Lung (tissue), 12 donors: ENCODE measurements around the gene SPAG8. TPM values are rescaled to one million over a fixed set of nuclear protein-coding genes. Genes with fewer than 3 reads are reported as not detected.
A peak's percentile ranks its signal among the peaks of the same experiment; 100 is the strongest.

Experiments
- ATAC-seq: fragments of 200-7000 bp; cut with Tn5 transposase; one replicate; pipeline ENCODE4 v1.9.1; 2020; ENCODE audit warnings: moderate number of reproducible peaks; ENCODE audit not compliant: insufficient read depth, low FRiP score
- DNase-seq, 3 donors: peaks; one replicate each; pipeline ENCODE4 v3.0.0-alpha.2; 2013 to 2017
- H3K27ac ChIP-seq, 2 donors: one replicate each; pipeline ENCODE4 v1.5.1; 2013; ENCODE audit warnings: mild to moderate bottlenecking in 2 of 2, moderate library complexity in 2 of 2, control low read depth in 1 of 2, inconsistent platforms in 1 of 2, low read depth in 1 of 2, low read length in 1 of 2
- H3K27me3 ChIP-seq, 3 donors: one replicate each; pipeline ENCODE4 v1.5.1; 2013; ENCODE audit warnings: low read length in 2 of 3; ENCODE audit not compliant: control insufficient read depth in 3 of 3, insufficient read depth in 3 of 3
- H3K36me3 ChIP-seq, 4 donors: one replicate each; pipeline ENCODE4 v1.5.1; 2013; ENCODE audit warnings: low read length in 4 of 4, mild to moderate bottlenecking in 1 of 4, moderate library complexity in 1 of 4; ENCODE audit not compliant: control insufficient read depth in 4 of 4, insufficient read depth in 4 of 4
- H3K4me1 ChIP-seq, 5 donors: one replicate each; pipeline ENCODE4 v1.5.1; 2013; ENCODE audit warnings: low read length in 5 of 5, mild to moderate bottlenecking in 2 of 5, moderate library complexity in 1 of 5; ENCODE audit not compliant: control insufficient read depth in 5 of 5, insufficient read depth in 5 of 5
- H3K4me3 ChIP-seq: one replicate; pipeline ENCODE4 v1.5.1; 2013; ENCODE audit warnings: mild to moderate bottlenecking, control low read depth, moderate library complexity
- H3K9ac ChIP-seq, 2 donors: one replicate each; pipeline ENCODE4 v1.5.1; 2013; ENCODE audit warnings: low read length in 2 of 2, control low read depth in 1 of 2; ENCODE audit not compliant: insufficient read depth in 1 of 2
- H3K9me3 ChIP-seq, 4 donors: one replicate each; pipeline ENCODE4 v1.5.1; 2013; ENCODE audit warnings: low read length in 3 of 4, mild to moderate bottlenecking in 1 of 4, moderate library complexity in 1 of 4; ENCODE audit not compliant: control insufficient read depth in 4 of 4, insufficient read depth in 3 of 4
- CTCF ChIP-seq: IDR thresholded peaks from 2 replicates; pipeline ENCODE4 v1.5.1; 2012; ENCODE audit warnings: mild to moderate bottlenecking; ENCODE audit errors: control extremely low read depth, extremely low read depth
- WGBS, 2 donors: extraction: QIAGEN DNeasy Blood & Tissue Kit; methylation state at CpG; one replicate each; pipeline ENCODE4 v1.1.7; 2013; 5-methylcytosine and 5-hydroxymethylcytosine counted together
- polyA plus RNA-seq, 2 donors: library from polyadenylated mRNA; stranded (reverse); fragments of 200-250 nt; gene quantifications; one replicate each; pipeline ENCODE4 v1.2.1, GENCODE V29; 2013
- total RNA-seq, 2 donors: library from RNA; depleted of rRNA in 1 of 2; stranded (reverse); fragments of >200 nt in 1 of 2; gene quantifications; one replicate each; pipeline ENCODE4 v1.2.1, GENCODE V29; 2014 to 2021
- donor health status: control.
- donor health status: control.
- donor health status: Bipolar disorder and iron deficiency.
- donor health status: healthy.
- donor health status: DM: yes; HTN: yes; CAD: no.

The SPAG8 gene
- total and polyA plus RNA-seq, 4 donors: 5.8 to 20.6 (median 9.0) TPM

GRCh38 chr9:35795695-35796094, 16.4 kb downstream of the SPAG8 start:
- ATAC-seq (no peak), DNase-seq (no peak)
- Histone ChIP-seq H3K27ac (no peak overlapping the region), H3K9ac (no peak overlapping the region), H3K36me3 (peaks cover 0 to 17% (median 10%) of the 10 kb centered on the region in 4 donors), H3K4me3 (no peak overlapping the region), H3K4me1 (peaks cover 0 to 29% (median 11%) of the 10 kb centered on the region in 5 donors), H3K27me3 (no peaks in the 10 kb centered on the region), H3K9me3 (no peaks in the 10 kb centered on the region)
- TF ChIP-seq CTCF: no peak

- Histone ChIP-seq H3K4me1 (peaks cover 0 to 34% (median 14%) of the 10 kb centered on the region in 5 donors), H3K27me3 (no peaks in the 10 kb centered on the region), H3K4me3 (no peak overlapping the region), H3K9me3 (no peaks in the 10 kb centered on the region), H3K27ac (peak overlapping the region in 1 of 2 donors; percentile 32), H3K9ac (peak overlapping the region in 1 of 2 donors; percentile 71), H3K36me3 (no peaks in the 10 kb centered on the region)
- WGBS, 2 donors: 63 to 87% methylated on average over 2 of the region's 2 CpGs
- no peak for TF ChIP-seq CTCF
- DNase-seq (no peak), ATAC-seq (no peak)
Observed at GRCh38 chr9:35793461-35793860, 18.6 kb downstream of the SPAG8 start.

GRCh38 chr9:35792826-35793225, 19.2 kb downstream of the SPAG8 start:
- no peaks in the 10 kb centered on the region for H3K27me3 ChIP-seq
- ATAC-seq (no peak), DNase-seq (no peak)
- 93 to 96% methylated on average over 14 of the region's 14 CpGs for WGBS, 2 donors
- H3K27ac ChIP-seq: no peak overlapping the region
- no peak for TF ChIP-seq CTCF
- no peak overlapping the region for H3K4me3 ChIP-seq
- H3K36me3 ChIP-seq: no peaks in the 10 kb centered on the region
- peak overlapping the region in 1 of 2 donors; percentile 71 for H3K9ac ChIP-seq
- H3K9me3 ChIP-seq: no peaks in the 10 kb centered on the region
- H3K4me1 ChIP-seq: peaks cover 0 to 34% (median 14%) of the 10 kb centered on the region in 5 donors

- Histone ChIP-seq H3K27me3 (no peaks in the 10 kb centered on the region), H3K9me3 (no peaks in the 10 kb centered on the region), H3K27ac (no peak overlapping the region), H3K4me3 (no peak overlapping the region), H3K9ac (no peak overlapping the region), H3K36me3 (no peaks in the 10 kb centered on the region), H3K4me1 (peaks cover 0 to 34% (median 14%) of the 10 kb centered on the region in 5 donors)
- no peak for TF ChIP-seq CTCF
- ATAC-seq: no peak
- no peak for DNase-seq
- 86 to 91% methylated on average over 30 to 34 of the region's 34 CpGs for WGBS, 2 donors
Observed at GRCh38 chr9:35792024-35792813, 19.8 kb downstream of the SPAG8 start.
